H9 (cell line): ENCODE results near the gene CIAO1. TPM values are rescaled to one million over a fixed set of nuclear protein-coding genes. Genes with fewer than 3 reads are reported as not detected.

Experiments used
- DNase-seq: peaks from one replicate; pipeline ENCODE4 v3.0.0-alpha.2; 2017
- H2AFZ ChIP-seq: one replicate; pipeline ENCODE4 v1.6.1; 2013; ENCODE audit warnings: mild to moderate bottlenecking, low read length, control low read depth, moderate library complexity
- H2AK5ac ChIP-seq: 2 replicates; pipeline ENCODE4 v1.6.1; 2013; ENCODE audit warnings: low read length, control low read depth, mixed read lengths; ENCODE audit not compliant: insufficient read length
- H2BK120ac ChIP-seq: one replicate; pipeline ENCODE4 v1.6.1; 2013; ENCODE audit warnings: low read depth, mild to moderate bottlenecking, low read length, control low read depth, inconsistent platforms; ENCODE audit not compliant: poor library complexity, severe bottlenecking
- H2BK12ac ChIP-seq: 2 replicates; pipeline ENCODE4 v1.6.1; 2013; ENCODE audit warnings: low read length, control low read depth, mixed read lengths, low read depth; ENCODE audit not compliant: insufficient read length
- H2BK15ac ChIP-seq: 2 replicates; pipeline ENCODE4 v1.6.1; 2013; ENCODE audit warnings: low read depth, low read length, control low read depth
- H2BK20ac ChIP-seq: one replicate; pipeline ENCODE4 v1.6.1; 2013; ENCODE audit warnings: low read depth, mild to moderate bottlenecking, low read length, control low read depth, inconsistent platforms; ENCODE audit not compliant: poor library complexity, severe bottlenecking
- H2BK5ac ChIP-seq: 2 replicates; pipeline ENCODE4 v1.6.1; 2013; ENCODE audit warnings: low read length, control low read depth, mixed read lengths; ENCODE audit not compliant: insufficient read length
- H3K14ac ChIP-seq: 2 replicates; pipeline ENCODE4 v1.6.1; 2013; ENCODE audit warnings: low read length, control low read depth; ENCODE audit not compliant: insufficient read depth
- H3K18ac ChIP-seq: 2 replicates; pipeline ENCODE4 v1.6.1; 2013; ENCODE audit warnings: low read depth, mild to moderate bottlenecking, mixed read lengths, low read length, control low read depth; ENCODE audit not compliant: insufficient read length
- H3K23ac ChIP-seq: 2 replicates; pipeline ENCODE4 v1.6.1; 2013; ENCODE audit warnings: low read length, control low read depth, mixed read lengths, low read depth; ENCODE audit not compliant: insufficient read length
- H3K23me2 ChIP-seq: 2 replicates; pipeline ENCODE4 v1.6.1; 2013; ENCODE audit warnings: low read depth, mild to moderate bottlenecking, mixed read lengths, low read length, control low read depth; ENCODE audit not compliant: insufficient read length, poor library complexity, severe bottlenecking
- H3K27ac ChIP-seq: 2 replicates; pipeline ENCODE4 v1.5.1; 2013; ENCODE audit warnings: low read length, control low read depth, mixed read lengths, low read depth; ENCODE audit not compliant: insufficient read length
- H3K27me3 ChIP-seq: 2 replicates; pipeline ENCODE4 v1.6.1; 2013; ENCODE audit warnings: low read length, control low read depth, inconsistent platforms; ENCODE audit not compliant: insufficient read depth
- H3K4ac ChIP-seq: 2 replicates; pipeline ENCODE4 v1.6.1; 2013; ENCODE audit warnings: low read depth, mild to moderate bottlenecking, control low read depth, inconsistent platforms, low read length, moderate library complexity
- H3K4me1 ChIP-seq: 2 replicates; pipeline ENCODE4 v1.6.1; 2013; ENCODE audit warnings: low read length, control low read depth, inconsistent platforms; ENCODE audit not compliant: insufficient read depth
- H3K4me2 ChIP-seq: 2 replicates; pipeline ENCODE4 v1.6.1; 2013; ENCODE audit warnings: low read length, control low read depth, mixed read lengths; ENCODE audit not compliant: insufficient read length, insufficient read depth
- H3K56ac ChIP-seq: 2 replicates; pipeline ENCODE4 v1.6.1; 2013; ENCODE audit warnings: low read depth, mild to moderate bottlenecking, mixed read lengths, low read length, control low read depth; ENCODE audit not compliant: insufficient read length
- H3K79me1 ChIP-seq: 2 replicates; pipeline ENCODE4 v1.6.1; 2013; ENCODE audit warnings: low read depth, mild to moderate bottlenecking, moderate library complexity, low read length, control low read depth, inconsistent platforms; ENCODE audit not compliant: insufficient read depth, poor library complexity, severe bottlenecking
- H3K79me2 ChIP-seq: 2 replicates; pipeline ENCODE4 v1.6.1; 2013; ENCODE audit warnings: low read length, control low read depth, inconsistent platforms; ENCODE audit not compliant: insufficient read depth
- H3K9ac ChIP-seq: 2 replicates; pipeline ENCODE4 v1.6.1; 2013; ENCODE audit warnings: low read length, control low read depth, mixed read lengths; ENCODE audit not compliant: insufficient read length; ENCODE audit errors: extremely low read depth
- H3K9me3 ChIP-seq: one replicate; pipeline ENCODE4 v1.6.1; 2013; ENCODE audit warnings: low read depth, low read length, inconsistent platforms; ENCODE audit not compliant: control insufficient read depth
- H3T11ph ChIP-seq: one replicate; pipeline ENCODE4 v1.6.1; 2013; ENCODE audit warnings: mild to moderate bottlenecking, low read length, control low read depth, inconsistent platforms
- H4K20me1 ChIP-seq: one replicate; pipeline ENCODE4 v1.6.1; 2013; ENCODE audit not compliant: control insufficient read depth, insufficient read length, insufficient read depth
- H4K5ac ChIP-seq: 2 replicates; pipeline ENCODE4 v1.6.1; 2013; ENCODE audit warnings: low read depth, mild to moderate bottlenecking, mixed read lengths, low read length, control low read depth; ENCODE audit not compliant: insufficient read length
- H4K8ac ChIP-seq: replicated peaks from 2 replicates; pipeline ENCODE4 v1.6.1; 2013; ENCODE audit warnings: low read length, control low read depth, mixed read lengths, low read depth; ENCODE audit not compliant: insufficient read length
- H4K91ac ChIP-seq: 2 replicates; pipeline ENCODE4 v1.6.1; 2013; ENCODE audit warnings: low read depth, mild to moderate bottlenecking, moderate library complexity, mixed read lengths, low read length, control low read depth; ENCODE audit not compliant: insufficient read length
- H3K27ac Mint-ChIP-seq, 3 experiments: 2 replicates in 2 of 3; 3 replicates in 1 of 3; pipeline ENCODE4 v1.8.0; 2020 to 2021; ENCODE audit warnings: mixed read lengths in 3 of 3, mild to moderate bottlenecking in 1 of 3, moderate library complexity in 1 of 3
- H3K27me3 Mint-ChIP-seq: 2 replicates; pipeline ENCODE4 v1.8.0; 2021; ENCODE audit warnings: low read depth, mild to moderate bottlenecking, moderate library complexity, mixed read lengths
- H3K36me3 Mint-ChIP-seq, 3 experiments: 2 replicates in 2 of 3; 3 replicates in 1 of 3; pipeline ENCODE4 v1.8.0; 2020 to 2021; ENCODE audit warnings: low read depth in 3 of 3, mixed read lengths in 3 of 3; ENCODE audit not compliant: insufficient read depth in 1 of 3
- H3K4me1 Mint-ChIP-seq, 2 experiments: 2 replicates each; pipeline ENCODE4 v1.8.0; 2020; ENCODE audit warnings: mixed read lengths in 2 of 2
- H3K4me3 Mint-ChIP-seq, 2 experiments: 2 replicates in 1 of 2; 3 replicates in 1 of 2; pipeline ENCODE4 v1.8.0; 2020 to 2021; ENCODE audit warnings: mild to moderate bottlenecking in 2 of 2, mixed read lengths in 2 of 2, moderate library complexity in 1 of 2
- H3K9me3 Mint-ChIP-seq, 2 experiments: 2 replicates in 1 of 2; 3 replicates in 1 of 2; pipeline ENCODE4 v1.8.0; 2020; ENCODE audit warnings: mild to moderate bottlenecking in 2 of 2, mixed read lengths in 2 of 2, moderate library complexity in 1 of 2
- WGBS: extraction: QIAGEN DNeasy Blood & Tissue Kit; methylation state at CpG from one replicate; pipeline ENCODE4 v1.1.7; 2013; ENCODE audit warnings: missing lambda C conversion rate, low lambda C conversion rate, mixed read lengths; ENCODE audit not compliant: insufficient read length; ENCODE audit errors: extremely low coverage; 5-methylcytosine and 5-hydroxymethylcytosine counted together
- total RNA-seq: library from RNA; stranded (reverse); gene quantifications from 2 replicates; pipeline ENCODE4 v1.2.1, GENCODE V29; 2021
- TF ChIP-seq, protein P1 (sequence below): fragments of 200-600 bp; sonication (generic); conservative IDR thresholded peaks from 3 replicates; pipeline ENCODE4 v1.8.0; 2021; ENCODE audit warnings: antibody characterized with exemption, mild to moderate bottlenecking

Gene CIAO1
- total RNA-seq, 1 experiment from 2014 or later, result 67.6 TPM

DNA sequence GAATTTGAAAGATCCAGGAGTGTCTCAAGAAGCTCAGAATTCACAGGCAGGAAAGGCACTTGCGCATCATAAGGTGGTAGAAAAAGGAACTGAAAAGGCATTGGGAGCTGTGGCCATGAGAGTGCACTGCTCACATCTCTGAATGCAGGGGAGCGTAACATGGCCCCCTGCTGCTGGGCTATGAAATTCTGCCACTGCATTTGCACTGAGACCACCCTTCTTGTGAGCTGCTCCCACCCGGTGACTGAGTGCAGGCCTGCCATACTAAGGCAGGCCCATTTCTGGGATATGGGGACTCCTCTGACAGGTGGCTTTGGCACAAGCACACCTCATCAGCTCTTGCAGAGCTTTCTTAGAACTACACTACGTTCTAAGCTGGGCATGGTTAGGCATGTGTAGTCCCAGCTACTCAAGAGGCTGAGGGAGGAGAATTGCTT lies 32.1 kb upstream of the CIAO1 start:
- Histone ChIP-seq H4K91ac (no peak overlapping the region), H2AFZ (no peak overlapping the region), H2BK120ac (no peak overlapping the region), H3K18ac (no peak overlapping the region), H3K23me2 (no peaks in the 10 kb centered on the region), H2BK5ac (no peak overlapping the region), H3K4me1 (no peaks in the 10 kb centered on the region), H3K23ac (no peak overlapping the region), H2BK20ac (no peak overlapping the region), H3K27ac (no peak overlapping the region), H3K4me2 (no peak overlapping the region), H3K4ac (no peak overlapping the region), H3K27me3 (no peaks in the 10 kb centered on the region), H3K9me3 (no peaks in the 10 kb centered on the region), H3T11ph (no peak overlapping the region), H3K14ac (no peak overlapping the region), H2BK12ac (no peak overlapping the region), H4K8ac (no peak overlapping the region), H2BK15ac (no peak overlapping the region), H3K79me2 (no peaks in the 10 kb centered on the region), H4K20me1 (no peaks in the 10 kb centered on the region), H3K56ac (no peak overlapping the region), H3K79me1 (peaks cover 3% of the 10 kb centered on the region), H3K9ac (no peak overlapping the region), H2AK5ac (no peak overlapping the region), H4K5ac (no peak overlapping the region)
- Mint-ChIP-seq H3K4me1 (no peaks in the 10 kb centered on the region), H3K27me3 (no peaks in the 10 kb centered on the region), H3K27ac (no peak overlapping the region), H3K36me3 (no peaks in the 10 kb centered on the region), H3K9me3 (no peaks in the 10 kb centered on the region), H3K4me3 (no peak overlapping the region)
- TF ChIP-seq, protein P1, sequence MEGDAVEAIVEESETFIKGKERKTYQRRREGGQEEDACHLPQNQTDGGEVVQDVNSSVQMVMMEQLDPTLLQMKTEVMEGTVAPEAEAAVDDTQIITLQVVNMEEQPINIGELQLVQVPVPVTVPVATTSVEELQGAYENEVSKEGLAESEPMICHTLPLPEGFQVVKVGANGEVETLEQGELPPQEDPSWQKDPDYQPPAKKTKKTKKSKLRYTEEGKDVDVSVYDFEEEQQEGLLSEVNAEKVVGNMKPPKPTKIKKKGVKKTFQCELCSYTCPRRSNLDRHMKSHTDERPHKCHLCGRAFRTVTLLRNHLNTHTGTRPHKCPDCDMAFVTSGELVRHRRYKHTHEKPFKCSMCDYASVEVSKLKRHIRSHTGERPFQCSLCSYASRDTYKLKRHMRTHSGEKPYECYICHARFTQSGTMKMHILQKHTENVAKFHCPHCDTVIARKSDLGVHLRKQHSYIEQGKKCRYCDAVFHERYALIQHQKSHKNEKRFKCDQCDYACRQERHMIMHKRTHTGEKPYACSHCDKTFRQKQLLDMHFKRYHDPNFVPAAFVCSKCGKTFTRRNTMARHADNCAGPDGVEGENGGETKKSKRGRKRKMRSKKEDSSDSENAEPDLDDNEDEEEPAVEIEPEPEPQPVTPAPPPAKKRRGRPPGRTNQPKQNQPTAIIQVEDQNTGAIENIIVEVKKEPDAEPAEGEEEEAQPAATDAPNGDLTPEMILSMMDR, result no peak
- DNase-seq, result no peak
- WGBS, result no CpG with 5 or more reads among the region's 4 CpGs
